Measurements from ENCODE around the gene BRDT.
"Not testable (repeated sequence)": the region's sequence is repeated elsewhere in the genome, so short reads cannot be mapped to it uniquely, and the experiment has no call there.

The BRDT gene

GRCh38 chr1:91993256-91993655 lies 44.1 kb downstream of the BRDT start:
- DNase-seq, result no peak

- DNase-seq, result peak; percentile 23 to 43
Observed at GRCh38 chr1:91997607-91998195, 48.5 kb downstream of the BRDT start.

GRCh38 chr1:92004129-92004528 lies 54.9 kb downstream of the BRDT start:
- DNase-seq, result no peak

- no peak for DNase-seq
Observed at GRCh38 chr1:92013923-92014322, 64.7 kb downstream of the BRDT start.

- DNase-seq, result no peak
Observed at GRCh38 chr1:92016720-92017316, 67.6 kb downstream of the BRDT start.

- no peak for DNase-seq
Observed at GRCh38 chr1:92017656-92018055, 68.5 kb downstream of the BRDT start.

- DNase-seq, result not testable (repeated sequence)
Observed at GRCh38 chr1:92026042-92026441, 76.8 kb downstream of the BRDT start.

GRCh38 chr1:92026806-92027205 lies 77.6 kb downstream of the BRDT start:
- DNase-seq, result no peak

- DNase-seq, result no peak
Observed at GRCh38 chr1:92029241-92029922, 80.2 kb downstream of the BRDT start.

- DNase-seq, result no peak
Observed at GRCh38 chr1:92030656-92031107, 81.5 kb downstream of the BRDT start.

GRCh38 chr1:92031281-92032110 lies 82.3 kb downstream of the BRDT start:
- no peak for DNase-seq

- DNase-seq, result no peak
Observed at GRCh38 chr1:92037400-92037799, 88.2 kb downstream of the BRDT start.

- no peak for DNase-seq
Observed at GRCh38 chr1:92038695-92039346, 89.6 kb downstream of the BRDT start.

- no peak for DNase-seq
Observed at GRCh38 chr1:92040971-92041370, 91.8 kb downstream of the BRDT start.

- no peak for DNase-seq
Observed at GRCh38 chr1:92043621-92044020, 94.4 kb downstream of the BRDT start.

- DNase-seq, result no peak
Observed at GRCh38 chr1:92045766-92046495, 96.7 kb downstream of the BRDT start.

GRCh38 chr1:92051948-92052347 lies 102.7 kb downstream of the BRDT start:
- no peak for DNase-seq
